ES-I3 (cell line): ENCODE results near the gene XPNPEP1.

ENCODE experiments used
- H3K36me3 ChIP-seq: 2 replicates; pipeline ENCODE4 v1.6.1; 2013; ENCODE audit warnings: mild to moderate bottlenecking, low read length, control low read depth, moderate library complexity; ENCODE audit not compliant: insufficient read depth
- H3K4me1 ChIP-seq: 2 replicates; pipeline ENCODE4 v1.6.1; 2013; ENCODE audit warnings: mild to moderate bottlenecking, control low read depth, low read length; ENCODE audit not compliant: insufficient read depth
- H3K9ac ChIP-seq: 2 replicates; pipeline ENCODE4 v1.6.1; 2013; ENCODE audit warnings: low read depth, mild to moderate bottlenecking, low read length, moderate library complexity
- H3K9me3 ChIP-seq: 2 replicates; pipeline ENCODE4 v1.6.1; 2013; ENCODE audit warnings: mild to moderate bottlenecking, low read length, moderate library complexity; ENCODE audit not compliant: control insufficient read depth, insufficient read depth

XPNPEP1 gene

GRCh38 chr10:109862041-109862440 is 61.3 kb downstream of the XPNPEP1 start:
- Histone ChIP-seq H3K36me3 (peaks cover 7% of the 10 kb centered on the region), H3K4me1 (peaks cover 7% of the 10 kb centered on the region; the same call in 1 of the 2 replicates), H3K9ac (no peak overlapping the region), H3K9me3 (no peaks in the 10 kb centered on the region)

- Histone ChIP-seq H3K9me3 (no peaks in the 10 kb centered on the region), H3K9ac (no peak overlapping the region), H3K4me1 (peaks cover 7% of the 10 kb centered on the region; the same call in 1 of the 2 replicates), H3K36me3 (peaks cover 7% of the 10 kb centered on the region)
Measured at GRCh38 chr10:109861081-109861480, 62.2 kb downstream of the XPNPEP1 start.

GRCh38 chr10:109859221-109859620 is 64.1 kb downstream of the XPNPEP1 start:
- Histone ChIP-seq H3K9ac (no peak overlapping the region), H3K4me1 (peaks cover 7% of the 10 kb centered on the region; the same call in 1 of the 2 replicates), H3K9me3 (no peaks in the 10 kb centered on the region), H3K36me3 (no peaks in the 10 kb centered on the region)

DNA sequence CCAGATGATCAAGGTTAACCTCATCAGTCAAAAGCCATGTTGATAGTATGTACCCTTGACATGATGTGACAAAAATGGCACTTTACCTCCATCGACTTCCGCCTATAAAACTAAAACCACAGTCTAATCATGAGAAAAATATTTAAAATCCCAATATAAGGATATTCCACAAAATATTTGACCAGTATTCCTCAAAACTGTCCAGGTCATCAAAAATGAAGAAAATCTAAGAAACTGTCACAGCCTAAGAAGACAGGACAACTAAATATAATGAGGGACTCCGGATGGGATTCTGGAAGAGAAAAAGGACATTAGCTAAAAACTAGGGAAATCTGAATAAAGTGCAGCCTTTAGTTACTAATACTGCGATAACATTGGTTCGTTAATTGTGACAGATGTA is 67.6 kb downstream of the XPNPEP1 start:
- Histone ChIP-seq H3K36me3 (no peaks in the 10 kb centered on the region), H3K9ac (no peak overlapping the region)

GRCh38 chr10:109853921-109854320 is 69.4 kb downstream of the XPNPEP1 start:
- Histone ChIP-seq H3K4me1 (no peaks in the 10 kb centered on the region), H3K9ac (no peak overlapping the region), H3K9me3 (no peaks in the 10 kb centered on the region), H3K36me3 (no peaks in the 10 kb centered on the region)

More for the DNA sequence above, 67.6 kb downstream of the XPNPEP1 start:
- Histone ChIP-seq H3K4me1 (no peaks in the 10 kb centered on the region), H3K9me3 (no peaks in the 10 kb centered on the region)

- Histone ChIP-seq H3K9ac (no peak overlapping the region), H3K9me3 (no peaks in the 10 kb centered on the region), H3K36me3 (no peaks in the 10 kb centered on the region), H3K4me1 (no peaks in the 10 kb centered on the region)
Measured at GRCh38 chr10:109852475-109853037, 70.8 kb downstream of the XPNPEP1 start.

DNA sequence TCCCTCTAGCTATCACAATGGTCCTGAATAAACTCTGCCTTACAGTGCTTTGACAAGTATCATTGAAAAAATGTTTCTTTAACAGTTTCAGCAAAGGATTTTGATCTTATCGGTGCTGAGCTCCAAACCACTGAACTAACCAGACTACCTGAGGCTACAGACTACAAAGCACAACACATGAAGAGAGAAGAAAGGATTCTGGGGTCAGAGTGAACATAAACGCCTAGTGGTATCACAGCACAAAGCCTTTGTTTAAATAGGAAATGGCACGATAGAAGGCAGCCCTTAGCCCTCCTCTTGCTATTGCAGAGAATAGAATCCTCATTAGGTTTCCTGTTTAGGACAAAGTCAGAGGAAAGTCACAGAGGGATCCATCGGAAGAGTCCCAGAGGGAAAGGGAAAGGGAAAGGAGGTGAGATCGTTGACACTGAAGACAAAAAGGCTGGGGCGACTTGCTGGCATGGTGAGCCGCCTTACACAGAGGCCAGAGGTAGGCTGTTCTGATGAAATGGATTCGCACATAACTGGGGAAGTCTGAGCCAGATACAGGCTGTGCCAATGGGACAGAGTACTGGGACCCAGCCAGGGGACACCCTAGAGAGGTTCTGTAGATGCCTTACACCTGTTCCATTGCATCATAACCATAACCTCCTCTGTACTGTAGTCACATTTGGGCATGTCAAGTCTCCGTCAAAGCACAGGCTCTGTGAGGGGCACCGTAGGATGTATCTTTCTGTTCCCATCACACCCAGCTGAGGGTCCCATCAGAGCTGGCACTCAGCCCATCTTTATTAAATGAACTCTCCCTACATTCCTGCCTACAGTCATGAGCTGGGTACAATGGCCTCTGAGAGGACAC is 71.5 kb downstream of the XPNPEP1 start:
- H3K4me1 ChIP-seq: no peaks in the 10 kb centered on the region
- H3K36me3 ChIP-seq: no peaks in the 10 kb centered on the region
- H3K9ac ChIP-seq: no peak overlapping the region
- H3K9me3 ChIP-seq: no peaks in the 10 kb centered on the region

- Histone ChIP-seq H3K9me3 (no peaks in the 10 kb centered on the region), H3K9ac (no peak overlapping the region), H3K4me1 (no peaks in the 10 kb centered on the region), H3K36me3 (no peaks in the 10 kb centered on the region)
Measured at GRCh38 chr10:109846832-109847231, 76.5 kb downstream of the XPNPEP1 start.

DNA sequence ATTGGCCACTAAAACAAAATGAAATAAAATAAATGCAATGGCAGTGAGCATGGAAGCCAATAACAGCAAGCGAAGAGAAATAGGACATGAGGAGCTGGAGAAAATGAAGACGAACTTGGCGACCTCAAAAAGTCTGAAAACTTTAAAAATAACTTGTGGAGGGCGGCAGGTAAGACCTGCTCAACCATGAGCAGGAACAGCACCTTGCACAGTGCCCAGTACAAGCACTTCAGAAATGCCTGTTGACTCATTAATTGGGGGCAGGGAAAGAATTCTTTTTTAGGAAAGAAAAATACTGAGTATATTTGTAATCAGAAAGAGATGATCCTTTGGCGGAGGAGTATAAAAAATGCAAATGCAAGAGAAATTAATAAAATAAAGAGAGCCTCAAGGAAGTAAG is 78.0 kb downstream of the XPNPEP1 start:
- Histone ChIP-seq H3K9ac (no peak overlapping the region), H3K4me1 (no peaks in the 10 kb centered on the region), H3K36me3 (no peaks in the 10 kb centered on the region), H3K9me3 (no peaks in the 10 kb centered on the region)

DNA sequence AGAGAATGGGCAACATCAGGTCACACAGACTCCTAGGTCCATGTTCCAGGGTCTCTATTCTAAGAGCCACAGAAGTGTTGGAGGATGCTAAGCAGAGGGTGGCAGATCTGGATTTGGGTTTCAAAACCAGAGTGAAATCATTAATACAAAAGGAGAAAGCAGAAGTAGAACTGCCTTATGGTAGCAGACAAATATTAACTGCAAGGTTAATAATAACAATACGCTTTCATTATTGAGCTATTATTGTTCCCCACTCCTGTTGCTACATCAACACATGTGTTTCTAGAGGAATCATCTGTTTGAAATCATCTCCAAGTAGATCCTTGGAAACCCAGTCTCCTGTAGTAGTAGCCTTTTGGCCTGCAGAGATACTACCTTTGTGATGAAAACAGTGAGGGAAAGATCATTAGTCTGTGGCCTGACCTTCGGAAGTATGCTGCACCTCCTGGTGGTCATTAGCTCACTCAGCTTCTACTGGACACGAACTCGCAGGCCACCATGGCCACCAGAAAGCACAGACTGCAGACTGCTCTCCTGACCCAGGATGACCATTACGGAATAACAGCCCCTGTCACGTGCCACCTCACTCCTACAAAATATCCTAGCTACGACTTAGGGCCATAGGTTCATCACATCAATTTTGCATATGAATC is 84.6 kb downstream of the XPNPEP1 start:
- no peaks in the 10 kb centered on the region for H3K36me3 ChIP-seq
- no peaks in the 10 kb centered on the region for H3K9me3 ChIP-seq
- no peaks in the 10 kb centered on the region for H3K4me1 ChIP-seq
- no peak overlapping the region for H3K9ac ChIP-seq

GRCh38 chr10:109837384-109837783 is 85.9 kb downstream of the XPNPEP1 start:
- H3K9me3 ChIP-seq: no peaks in the 10 kb centered on the region
- H3K36me3 ChIP-seq: no peaks in the 10 kb centered on the region
- no peaks in the 10 kb centered on the region for H3K4me1 ChIP-seq
- H3K9ac ChIP-seq: no peak overlapping the region

- H3K4me1 ChIP-seq: no peaks in the 10 kb centered on the region
- H3K9ac ChIP-seq: no peak overlapping the region
- no peaks in the 10 kb centered on the region for H3K36me3 ChIP-seq
- H3K9me3 ChIP-seq: no peaks in the 10 kb centered on the region
Measured at GRCh38 chr10:109835257-109835656, 88.1 kb downstream of the XPNPEP1 start.

DNA sequence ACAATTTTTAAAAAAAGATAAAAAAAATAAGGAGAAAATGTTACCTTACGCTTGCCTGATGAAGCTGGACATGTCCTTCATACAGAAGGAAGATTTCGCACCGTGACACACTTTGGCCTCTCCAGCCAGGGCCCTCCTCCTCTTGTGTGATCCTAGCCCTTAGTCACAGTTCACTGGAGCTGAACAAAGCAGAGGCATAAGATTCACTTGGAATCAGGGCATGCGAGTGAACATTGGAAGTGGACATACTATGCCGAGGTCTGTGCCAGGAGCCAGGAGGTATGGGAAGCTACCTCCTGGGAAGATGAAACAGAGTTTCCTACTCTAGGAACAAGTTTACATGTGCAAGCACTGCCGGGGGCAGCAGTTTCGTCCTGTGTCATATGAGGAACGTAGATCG is 91.5 kb downstream of the XPNPEP1 start:
- H3K9ac ChIP-seq: no peak overlapping the region
- no peaks in the 10 kb centered on the region for H3K4me1 ChIP-seq
- H3K9me3 ChIP-seq: no peaks in the 10 kb centered on the region
- no peaks in the 10 kb centered on the region for H3K36me3 ChIP-seq

- no peaks in the 10 kb centered on the region for H3K4me1 ChIP-seq
- H3K9ac ChIP-seq: no peak overlapping the region
- H3K9me3 ChIP-seq: no peaks in the 10 kb centered on the region
- H3K36me3 ChIP-seq: no peaks in the 10 kb centered on the region
Measured at GRCh38 chr10:109824206-109824605, 99.1 kb downstream of the XPNPEP1 start.

DNA sequence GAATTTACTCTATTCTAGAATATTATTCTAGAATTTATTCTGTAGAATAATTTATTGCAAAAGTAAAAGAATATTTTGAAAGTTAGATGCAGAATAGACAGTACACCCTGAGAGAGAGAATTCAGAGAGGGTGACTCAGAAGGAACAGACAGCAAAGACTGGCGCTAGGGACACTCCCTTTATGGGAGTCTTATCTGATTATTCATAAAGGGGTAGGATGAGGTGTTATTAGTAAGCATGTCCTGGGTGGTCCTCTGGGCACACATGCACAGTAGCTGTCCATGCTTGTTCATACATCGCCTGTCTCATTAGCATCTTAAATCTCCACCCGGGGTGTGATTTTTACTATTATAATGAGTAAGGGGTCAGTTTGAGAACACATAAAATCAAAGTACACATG is 100.1 kb downstream of the XPNPEP1 start:
- Histone ChIP-seq H3K36me3 (no peaks in the 10 kb centered on the region), H3K9me3 (no peaks in the 10 kb centered on the region), H3K4me1 (no peaks in the 10 kb centered on the region), H3K9ac (no peak overlapping the region)
